CD4-positive, alpha-beta T cell treated with Interleukin-17A for 1 hour (primary cell): ENCODE data around the gene IFI6.
A peak's percentile ranks its signal among the peaks of the same experiment; 100 is the strongest.

Experiments
- DNase-seq: peaks from one replicate; pipeline ENCODE4 v3.0.0-alpha.2; 2020

Gene IFI6

DNA sequence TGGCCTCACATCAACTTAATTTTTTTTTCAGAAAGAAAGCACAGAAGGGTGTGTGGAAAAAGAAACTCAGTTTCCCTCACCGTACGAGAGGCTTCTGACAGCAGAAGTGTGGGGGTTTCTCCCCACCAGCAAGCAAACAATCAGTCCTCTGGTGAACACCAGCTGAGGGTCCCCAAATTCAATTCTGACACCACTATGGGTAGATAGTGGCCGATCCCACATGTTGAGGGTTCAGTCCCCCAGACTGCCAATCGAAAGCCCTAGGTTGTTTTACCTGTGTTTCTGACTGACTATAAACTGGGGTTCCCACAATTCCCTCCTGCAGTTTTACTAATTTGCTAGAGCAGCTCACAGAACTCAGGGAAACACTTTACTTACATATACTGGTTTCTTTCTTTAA lies 2.1 kb downstream of the IFI6 start:
- DNase-seq: no peak

DNA sequence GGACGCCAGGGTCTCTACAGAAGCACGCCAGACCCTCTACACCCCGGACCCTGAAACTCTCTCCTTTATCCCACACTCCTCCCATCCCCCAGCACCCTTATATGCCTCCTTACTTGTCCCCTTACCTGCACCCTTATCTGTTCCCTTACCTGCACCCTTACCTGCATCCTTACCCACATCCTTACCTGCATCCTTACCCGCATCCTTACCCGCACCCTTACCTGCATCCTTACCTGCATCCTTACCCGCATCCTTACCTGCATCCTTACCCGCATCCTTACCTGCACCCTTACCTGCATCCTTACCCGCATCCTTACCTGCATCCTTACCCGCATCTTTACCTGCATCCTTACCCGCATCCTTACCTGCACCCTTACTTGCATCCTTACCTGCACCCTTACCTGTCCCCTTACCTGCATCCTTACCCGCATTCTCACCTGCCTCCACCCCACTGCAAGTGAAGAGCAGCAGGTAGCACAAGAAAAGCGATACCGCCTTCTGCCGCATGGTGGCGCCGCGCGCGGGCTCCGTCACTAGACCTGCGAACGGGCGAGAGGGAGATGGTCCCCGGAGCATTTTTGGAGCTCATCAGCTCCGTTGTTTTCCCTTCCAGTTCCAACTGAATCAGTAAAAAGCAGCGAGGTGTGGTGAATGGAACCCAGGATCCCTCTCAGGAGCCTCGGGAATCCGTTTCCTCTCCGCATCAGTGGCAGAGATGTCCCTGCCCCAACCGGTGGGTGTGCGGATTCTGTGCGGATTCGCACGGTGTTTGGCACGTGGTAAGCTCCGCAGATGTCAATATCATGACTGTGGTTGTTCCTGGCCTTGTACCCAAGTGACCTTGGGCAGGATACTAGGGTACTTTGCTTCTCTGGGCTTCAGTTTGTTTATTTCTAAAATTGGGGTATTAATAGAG lies 2.9 kb downstream of the IFI6 start:
- peak; percentile 88 for DNase-seq

DNA sequence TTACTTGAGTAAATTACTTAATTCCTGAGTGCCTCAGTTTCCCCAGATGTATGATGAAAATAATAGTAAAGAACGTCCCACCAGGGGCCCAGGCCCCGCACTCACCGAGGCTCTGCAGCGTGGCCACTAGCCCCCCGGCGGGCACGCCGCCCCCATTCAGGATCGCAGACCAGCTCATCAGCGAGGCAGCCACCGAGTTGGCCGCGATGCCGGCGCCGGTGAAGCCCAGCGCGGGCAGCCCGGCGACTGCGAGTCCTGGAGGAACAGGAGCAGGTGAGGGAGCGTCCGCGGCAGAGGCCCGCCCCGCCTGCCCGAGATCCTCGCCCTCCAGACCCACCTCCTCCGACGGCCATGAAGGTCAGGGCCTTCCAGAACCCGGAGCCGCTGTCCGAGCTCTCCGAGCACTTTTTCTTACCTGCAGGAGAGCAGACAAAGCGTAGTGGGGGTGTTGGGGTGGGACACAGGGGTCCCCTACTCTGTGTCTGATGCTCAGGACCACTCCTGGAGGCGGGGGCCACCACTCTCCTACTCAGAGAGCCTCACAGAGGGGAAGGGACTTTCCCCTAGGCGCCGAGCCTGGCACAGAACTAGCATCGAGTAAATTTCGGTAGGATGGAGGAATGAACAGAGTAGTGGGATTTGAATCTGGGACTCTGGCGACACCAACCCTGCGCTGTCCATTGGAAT lies 3.7 kb downstream of the IFI6 start:
- DNase-seq: no peak

DNA sequence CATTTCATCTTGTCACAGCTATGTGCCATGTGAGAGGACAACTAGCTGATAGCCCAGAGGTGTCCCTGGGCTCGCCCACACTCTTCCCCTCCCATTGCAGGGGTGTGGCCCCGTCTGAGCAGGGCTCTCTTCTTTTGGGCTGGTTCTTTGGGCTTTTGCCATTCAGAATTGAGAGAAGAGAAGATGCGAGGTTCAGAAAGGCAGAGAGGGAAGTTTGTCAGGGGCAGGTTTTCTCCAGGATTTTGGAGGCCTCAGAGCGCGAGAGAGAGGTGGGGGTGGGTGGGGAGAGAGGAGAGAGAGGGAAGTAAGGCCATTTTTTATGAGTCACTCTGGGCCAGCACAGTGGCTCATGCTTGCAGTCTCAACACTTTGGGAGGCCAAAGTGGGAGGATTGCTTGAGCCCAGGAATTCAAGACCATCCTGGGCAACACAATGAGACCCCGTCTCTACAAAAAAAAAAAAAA lies 5.2 kb downstream of the IFI6 start:
- DNase-seq: no peak

DNA sequence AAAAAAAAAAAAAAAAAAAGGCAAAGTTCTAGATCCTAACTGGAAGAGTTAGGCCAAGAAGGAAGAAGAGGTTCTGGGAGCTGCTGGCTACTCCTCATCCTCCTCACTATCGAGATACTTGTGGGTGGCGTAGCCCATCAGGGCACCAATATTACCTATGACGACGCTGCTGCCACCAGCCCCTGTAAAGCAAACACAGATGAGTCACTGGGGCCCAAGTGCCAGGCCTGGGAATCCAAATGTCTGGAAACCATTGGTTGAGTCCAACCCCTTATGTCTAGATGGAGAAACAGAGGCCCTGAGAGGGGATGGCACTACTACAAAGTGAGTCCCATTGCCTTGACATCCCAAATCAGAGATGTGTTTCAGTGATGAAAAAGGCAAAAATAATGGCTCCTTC lies 5.7 kb downstream of the IFI6 start:
- DNase-seq: no peak

DNA sequence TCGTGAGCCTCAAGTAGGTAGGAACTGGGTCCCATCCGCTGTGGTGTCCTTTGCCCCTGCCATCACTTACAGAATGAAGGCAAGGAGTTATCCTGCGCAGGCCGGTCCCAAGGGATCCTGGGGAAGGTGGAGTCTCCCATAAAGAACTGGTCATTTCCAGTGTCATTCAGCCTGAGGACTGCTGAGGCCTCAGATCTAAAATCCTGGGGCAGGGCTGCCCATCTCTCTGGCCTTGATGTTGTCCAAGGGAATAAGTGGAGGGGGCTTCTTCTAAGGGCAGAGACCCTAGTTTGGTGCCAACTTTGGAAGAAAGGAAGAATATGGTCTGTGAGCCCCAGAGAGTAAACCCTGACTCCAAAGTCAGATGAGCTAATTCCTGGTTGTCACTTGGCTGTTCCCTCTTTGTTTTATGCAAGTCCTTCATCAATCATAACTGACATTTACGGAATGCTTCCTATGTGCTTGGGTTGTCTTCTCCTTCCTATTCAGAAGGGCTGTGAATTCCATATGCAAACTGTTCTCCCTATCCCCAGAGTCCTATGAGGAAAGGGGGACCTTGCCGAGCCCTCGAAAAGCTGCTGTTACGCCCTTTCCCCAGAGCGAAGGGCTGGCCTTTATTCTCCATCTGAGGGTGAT lies 6.9 kb downstream of the IFI6 start:
- DNase-seq: no peak

DNA sequence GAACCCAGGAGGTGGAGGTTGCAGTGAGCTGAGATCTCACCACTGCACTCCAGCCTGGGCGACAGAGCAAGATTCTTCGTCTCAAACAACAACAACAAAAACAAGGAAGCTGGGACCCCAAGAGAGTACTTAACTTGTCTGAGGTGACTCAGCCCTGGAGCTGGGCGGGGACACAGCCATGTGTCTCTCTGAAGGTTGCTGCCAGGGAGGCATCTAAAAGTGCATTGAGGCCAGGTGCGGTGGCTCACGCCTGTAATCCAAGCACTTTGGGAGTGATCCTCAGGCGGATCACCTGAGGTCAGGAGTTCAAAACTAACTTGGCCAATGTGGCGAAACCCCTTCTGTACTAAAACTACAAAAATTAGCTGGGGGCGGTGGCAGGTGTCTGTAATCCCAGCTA lies 7.7 kb downstream of the IFI6 start:
- DNase-seq: no peak

DNA sequence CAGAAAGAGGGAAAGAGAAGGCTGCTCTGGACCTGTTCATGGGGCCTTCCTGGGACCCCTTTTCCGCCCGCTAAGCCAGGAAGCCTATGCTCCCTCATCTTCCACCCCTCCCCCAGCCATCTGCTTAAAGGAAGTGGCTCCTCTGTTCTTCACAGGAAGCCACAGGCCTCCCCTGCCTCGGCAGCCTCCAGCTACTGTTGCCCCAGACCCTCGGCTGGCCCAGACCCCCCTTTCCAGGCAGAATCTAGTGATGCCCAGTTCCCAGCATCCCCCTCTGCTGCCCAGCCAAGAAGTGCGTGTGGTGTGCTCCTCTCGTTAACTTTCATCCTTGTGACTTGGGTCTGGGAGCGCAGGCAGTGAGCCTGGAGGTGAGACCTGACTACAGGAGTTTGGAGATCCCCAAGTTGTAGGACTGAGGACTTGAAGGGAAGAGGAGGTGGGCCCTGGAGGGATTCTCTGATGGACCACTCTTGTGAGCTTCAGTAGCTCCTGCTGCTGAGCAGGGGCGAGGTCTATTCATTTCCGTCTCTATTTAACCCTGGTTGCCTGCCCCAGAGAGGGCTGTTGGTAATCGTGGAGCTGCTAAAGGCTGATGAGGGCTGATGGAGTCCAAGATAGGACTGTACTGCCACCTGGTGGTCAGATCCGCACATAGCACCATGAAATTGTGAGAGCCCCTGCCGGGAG lies 9.1 kb downstream of the IFI6 start:
- peak; percentile 93 for DNase-seq

DNA sequence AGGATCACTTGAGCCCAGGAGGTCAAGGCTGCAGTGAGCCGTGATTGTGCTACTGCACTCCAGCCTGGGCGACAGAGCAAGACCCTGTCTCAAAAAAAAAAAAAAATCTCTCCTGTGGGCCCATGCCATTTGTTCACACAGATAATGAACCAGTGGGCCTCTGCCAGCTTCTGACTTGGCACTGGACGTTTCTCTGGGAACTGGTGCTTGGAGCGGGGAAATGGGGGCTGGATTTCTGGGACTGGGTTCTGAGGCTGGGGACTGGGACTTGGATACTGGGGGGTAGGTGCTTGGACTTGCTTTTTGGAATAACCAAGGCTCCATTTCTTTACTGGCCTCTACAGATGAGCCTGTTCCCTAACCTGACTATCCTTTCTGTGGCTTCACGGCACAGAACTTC lies 9.7 kb downstream of the IFI6 start:
- no peak for DNase-seq

DNA sequence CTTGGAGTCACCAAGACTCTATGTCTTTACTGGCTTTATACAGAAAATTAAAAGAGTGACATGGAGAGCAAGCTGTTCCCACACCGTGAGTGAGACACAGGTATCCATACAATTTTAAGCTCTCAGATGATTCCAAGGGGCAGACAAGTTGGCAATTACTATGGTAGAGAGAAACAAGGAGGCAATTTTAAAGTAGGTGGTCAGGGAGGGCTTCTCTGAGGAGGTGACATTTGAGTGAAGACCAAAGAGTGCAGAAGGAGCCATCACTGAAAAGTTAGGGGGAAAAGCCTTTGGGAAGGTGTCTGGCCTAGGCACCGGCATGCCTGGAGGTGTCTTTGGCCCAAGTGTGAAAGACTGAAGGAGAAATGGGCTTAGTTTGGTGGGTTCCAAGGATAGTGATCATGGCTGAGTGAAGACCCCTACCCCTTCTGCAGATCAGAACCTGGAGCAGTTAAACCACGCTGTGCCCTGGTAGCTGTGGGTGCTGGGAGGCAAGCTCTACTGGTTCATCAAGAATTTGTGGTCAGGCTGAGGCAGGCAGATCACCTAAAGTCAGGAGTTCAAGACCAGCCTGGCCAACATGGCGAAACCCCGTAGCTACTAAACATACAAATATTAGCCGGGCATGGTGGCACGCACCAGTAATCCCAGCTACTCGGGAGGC lies 10.4 kb downstream of the IFI6 start:
- DNase-seq: no peak

DNA sequence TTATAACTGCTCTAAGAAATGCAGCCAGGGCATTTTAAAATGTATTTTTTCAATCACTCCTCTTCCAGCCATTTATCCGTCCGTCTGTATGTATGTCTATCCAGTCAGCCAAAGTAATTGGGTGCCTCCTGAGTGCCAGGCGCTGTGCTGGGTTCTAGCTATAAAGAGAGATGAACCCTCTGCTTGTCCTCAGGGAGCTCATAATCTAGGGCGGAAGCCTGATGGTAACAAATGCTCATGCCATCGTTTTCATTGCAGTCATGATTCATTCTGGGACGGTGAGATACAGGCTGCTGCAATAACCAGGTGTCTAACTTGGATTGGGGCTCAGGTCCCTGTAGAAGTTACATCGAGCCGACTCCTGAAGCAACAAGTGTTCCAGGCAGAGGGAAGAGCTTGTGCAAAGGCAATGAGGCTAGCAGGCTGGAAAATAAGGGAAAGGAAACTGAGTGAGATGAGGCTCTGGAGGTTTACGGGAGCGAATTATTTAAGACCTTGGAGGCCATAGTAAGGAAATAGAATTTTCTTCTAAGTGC lies 11.6 kb downstream of the IFI6 start:
- no peak for DNase-seq

DNA sequence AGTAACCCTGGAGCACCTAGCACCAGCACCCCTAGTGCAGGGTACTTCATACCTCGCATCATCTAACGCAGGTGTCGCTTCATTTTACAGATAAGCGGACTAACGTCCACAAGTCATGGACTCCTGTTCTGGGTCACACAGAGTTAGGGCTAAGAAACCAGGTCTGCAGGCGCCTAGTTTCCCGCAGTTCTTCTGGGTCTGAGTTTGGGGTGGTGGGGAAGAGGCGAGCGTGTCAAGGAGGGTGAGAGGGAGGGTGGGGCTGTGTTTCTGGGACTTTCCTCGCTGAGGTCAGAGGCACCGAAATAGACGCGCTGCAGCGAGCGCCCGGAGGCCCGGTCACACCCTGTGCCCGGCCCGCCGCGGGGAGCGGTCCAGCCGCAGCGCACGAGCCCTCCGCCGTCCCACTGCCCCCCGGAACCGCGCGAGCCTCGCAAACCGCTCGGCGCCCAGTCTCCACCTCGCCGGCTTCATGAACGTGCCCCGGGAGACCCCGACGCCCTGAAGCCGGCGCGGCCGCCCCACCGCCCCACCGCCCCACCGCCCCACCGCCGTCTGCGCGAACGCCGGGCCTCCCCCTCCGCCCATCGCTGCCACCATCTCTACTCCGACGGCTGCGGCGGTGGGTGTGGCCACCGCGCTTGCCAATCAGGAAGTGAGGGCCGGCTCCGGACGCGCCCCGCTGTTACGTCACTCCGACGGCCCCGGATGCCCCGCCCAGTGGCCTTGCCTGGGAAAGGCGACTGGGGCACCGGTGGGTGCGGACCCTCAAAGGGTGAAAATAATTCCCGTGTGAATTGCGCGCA lies 12.3 kb downstream of the IFI6 start:
- DNase-seq: peak; percentile 91

DNA sequence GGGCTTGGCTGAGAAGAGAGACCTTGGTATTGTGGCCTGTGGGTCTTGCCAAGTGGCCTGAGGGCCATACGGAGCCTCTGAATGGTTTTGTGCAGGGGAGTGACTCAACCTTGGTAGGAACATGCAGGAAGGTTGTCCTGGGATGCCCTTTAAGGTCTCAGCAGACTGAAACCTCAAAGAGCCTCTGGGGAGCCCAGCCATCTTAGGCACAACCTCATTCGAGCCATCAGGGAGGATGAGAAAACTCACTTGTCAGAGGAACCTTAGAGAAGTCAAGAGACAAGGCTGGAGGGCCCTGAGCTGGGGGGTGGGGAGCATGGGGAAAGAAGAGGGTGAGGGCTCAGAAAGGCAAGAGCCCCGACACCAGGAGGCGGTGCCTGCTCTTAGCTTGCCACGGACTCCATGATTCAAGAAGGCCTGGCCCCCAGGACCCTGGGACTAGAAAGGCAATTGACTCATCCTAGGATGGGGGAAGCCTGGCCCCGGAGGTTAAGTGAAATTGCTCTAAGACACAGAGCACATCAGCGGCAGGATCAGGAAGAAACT lies 13.0 kb downstream of the IFI6 start:
- DNase-seq: no peak

DNA sequence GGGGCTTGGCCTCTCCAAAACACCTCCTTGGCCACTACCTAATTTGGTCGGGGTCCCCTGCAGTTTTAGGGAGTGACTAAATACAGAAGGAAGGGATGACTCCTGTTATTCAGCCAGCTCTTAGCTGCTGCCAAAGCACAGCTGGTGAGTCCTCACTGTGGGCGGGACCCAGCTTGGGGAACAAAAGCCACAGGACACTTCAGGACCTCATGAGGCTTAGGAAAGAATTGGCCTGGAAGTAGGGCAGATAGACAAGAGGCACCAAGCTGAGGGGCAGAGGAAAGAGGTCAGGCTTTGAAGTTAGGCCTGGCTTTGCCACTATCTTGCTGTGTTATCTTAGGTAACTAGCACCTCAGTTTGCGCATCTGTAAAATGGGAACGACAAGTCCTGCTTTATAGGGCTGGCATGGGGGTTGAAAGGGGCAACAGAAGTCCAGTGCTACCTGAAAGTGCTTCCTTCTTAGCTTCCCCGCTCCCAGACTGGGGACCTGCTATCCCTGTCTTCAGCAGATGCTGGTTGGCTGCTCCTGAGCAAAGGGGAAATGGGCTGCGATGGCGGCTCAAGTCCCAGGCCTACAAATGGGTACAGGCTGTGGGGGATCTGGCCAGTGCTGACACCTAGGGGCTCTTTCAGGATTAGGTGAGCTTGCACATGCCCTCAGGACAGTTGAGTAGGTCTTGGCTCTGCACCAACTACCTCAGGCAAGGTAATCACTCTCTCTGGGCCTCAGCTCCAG lies 15.7 kb downstream of the IFI6 start:
- no peak for DNase-seq

DNA sequence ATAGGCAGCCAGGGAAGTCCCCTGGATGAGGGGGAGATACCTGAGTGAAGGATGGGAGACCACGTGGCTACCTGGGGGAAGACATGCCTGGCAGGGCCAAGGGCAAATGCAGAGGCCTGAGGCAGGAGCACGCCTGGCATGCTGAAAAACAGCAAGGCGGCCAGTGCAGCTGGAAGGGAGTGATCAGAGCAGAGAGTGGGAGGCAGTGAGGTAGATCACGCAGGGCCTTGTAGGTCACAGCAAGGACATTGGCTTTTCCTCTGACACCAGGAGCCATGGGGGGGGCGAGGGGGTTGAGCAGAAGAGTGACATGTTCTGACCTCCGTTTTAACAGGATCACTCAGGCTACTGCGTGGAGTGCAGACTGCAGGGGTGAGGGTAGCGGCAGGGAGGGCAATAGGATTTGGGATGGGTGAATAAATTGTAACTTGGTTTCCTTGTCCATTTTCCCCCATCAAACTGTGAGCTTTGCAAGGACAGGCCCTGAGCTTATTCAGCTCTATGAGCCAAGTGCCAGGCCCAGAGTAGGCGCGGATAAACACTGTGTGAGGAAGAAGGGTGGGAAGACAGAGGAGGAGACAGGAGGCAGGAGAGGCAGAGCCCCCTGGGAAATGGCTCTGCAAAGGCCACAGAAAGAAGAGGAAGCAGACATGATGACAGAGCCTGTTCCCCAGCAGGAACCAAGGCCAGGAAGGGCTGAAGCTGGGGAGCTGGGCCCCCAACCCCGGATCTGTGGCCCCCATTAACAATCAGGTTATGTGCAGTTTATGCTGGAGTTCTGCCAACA lies 16.6 kb downstream of the IFI6 start:
- no peak for DNase-seq

DNA sequence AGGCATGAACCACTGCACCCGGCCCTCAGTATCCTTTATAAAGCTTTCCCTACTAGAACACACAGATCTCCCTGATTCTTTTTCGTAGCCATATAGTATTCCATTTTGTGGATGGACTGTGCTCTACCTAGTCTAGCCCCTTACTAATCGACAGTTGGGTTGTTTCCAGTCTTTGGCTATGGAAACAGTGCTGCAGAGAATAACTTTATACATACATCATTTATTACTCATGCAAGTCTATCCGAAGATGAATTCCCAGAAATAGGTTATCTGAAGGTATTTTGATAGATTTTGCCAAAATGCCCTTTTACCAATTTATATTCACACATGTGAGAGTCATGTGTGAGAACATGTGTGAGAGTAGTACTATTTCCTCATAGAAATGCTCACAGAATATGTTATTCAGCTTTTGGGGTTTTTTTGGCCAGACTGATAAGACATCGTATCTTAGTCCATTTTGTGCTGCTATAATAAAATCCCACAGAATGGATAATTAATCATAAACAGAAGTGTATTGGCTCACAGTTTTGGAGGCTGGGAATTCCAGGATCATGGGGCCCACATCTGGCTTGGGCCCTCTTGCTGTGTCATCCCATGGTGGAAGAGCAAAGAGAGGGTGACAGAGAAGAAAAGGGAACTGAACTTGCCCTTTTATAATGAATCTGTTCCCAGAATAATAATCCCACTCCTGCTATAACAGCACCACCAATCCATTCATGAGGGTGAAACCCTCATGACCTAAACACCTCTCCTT lies 19.7 kb downstream of the IFI6 start:
- DNase-seq: no peak

DNA sequence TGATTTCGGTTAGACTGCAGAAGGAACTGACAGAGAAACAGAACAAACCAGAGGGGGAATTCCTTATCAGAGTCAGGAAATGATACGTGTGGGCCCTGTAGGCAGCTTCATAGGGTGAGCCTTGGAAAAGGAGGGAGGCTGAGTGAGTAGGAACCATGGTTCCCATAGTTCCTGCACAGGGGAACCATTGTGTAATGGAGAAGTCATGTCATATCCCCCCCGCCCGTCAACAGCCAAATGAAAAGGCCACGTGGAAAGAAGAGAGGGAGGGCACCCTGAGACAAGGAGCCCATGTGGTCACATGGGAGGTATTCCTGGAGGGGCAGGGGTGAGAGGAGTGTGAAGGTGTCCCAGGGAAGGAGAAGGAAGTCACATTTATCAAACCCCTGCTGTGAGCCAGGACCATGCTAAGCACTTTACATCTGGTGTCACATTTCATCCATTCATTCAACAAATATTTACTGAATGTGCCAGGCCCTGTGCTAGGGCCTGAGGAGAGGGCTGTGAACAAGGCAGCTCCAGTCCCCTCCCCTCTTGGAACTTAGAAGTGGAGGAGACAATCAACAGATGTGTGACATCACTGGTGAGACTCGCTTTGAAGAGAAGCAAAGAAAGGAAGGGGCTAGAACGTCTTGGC lies 21.3 kb downstream of the IFI6 start:
- DNase-seq: no peak

DNA sequence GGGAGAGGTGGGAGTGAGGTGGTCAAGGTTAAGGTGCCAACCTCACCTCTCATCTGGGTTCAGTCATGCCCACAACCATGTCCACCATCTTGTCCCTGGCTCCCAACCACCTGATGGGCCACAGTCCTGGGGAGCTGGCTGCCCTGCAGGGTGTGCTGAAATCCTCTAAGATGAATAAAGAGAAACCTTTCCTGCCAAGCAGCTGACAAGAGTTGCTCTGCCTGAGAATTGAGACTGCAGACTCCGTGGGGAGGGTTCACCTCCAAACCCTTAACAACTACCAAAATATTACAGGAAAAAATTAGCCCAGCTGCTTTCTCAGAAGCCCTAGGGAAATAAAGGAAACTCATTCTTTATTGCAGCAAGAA lies 21.8 kb downstream of the IFI6 start:
- DNase-seq: no peak

DNA sequence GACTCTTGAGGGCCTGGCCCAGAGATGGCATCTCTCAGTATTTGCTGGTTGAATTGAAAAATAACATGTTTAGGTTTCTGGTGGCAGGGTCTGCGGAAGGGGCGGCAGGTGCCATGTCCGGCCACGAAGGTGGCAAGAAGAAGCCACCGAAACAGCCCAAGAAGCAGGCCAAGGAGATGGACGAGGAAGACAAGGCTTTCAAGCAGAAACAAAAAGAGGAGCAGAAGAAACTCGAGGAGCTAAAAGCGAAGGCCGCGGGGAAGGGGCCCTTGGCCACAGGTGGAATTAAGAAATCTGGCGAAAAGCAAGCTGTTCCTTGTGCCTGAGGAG lies 22.7 kb downstream of the IFI6 start:
- no peak for DNase-seq
